WERI-Rb-1 (cell line): ENCODE data around the gene GPR143.

ENCODE experiments used
- DNase-seq: peaks from one replicate; pipeline ENCODE4 v3.0.0-alpha.2; 2020
- H3K27ac ChIP-seq: fragments of 250-450 bp; sonication (Bioruptor Pico); 2 replicates; pipeline ENCODE4 v1.5.1; 2020; ENCODE audit warnings: mild to moderate bottlenecking, moderate library complexity
- H3K27me3 ChIP-seq: fragments of 250-450 bp; sonication (Bioruptor Pico); 2 replicates; pipeline ENCODE4 v1.5.1; 2021; ENCODE audit warnings: mild to moderate bottlenecking, low read depth, moderate library complexity; ENCODE audit not compliant: insufficient read depth, severe bottlenecking
- H3K36me3 ChIP-seq: fragments of 250-450 bp; sonication (Bioruptor Pico); 2 replicates; pipeline ENCODE4 v1.5.1; 2020; ENCODE audit warnings: mild to moderate bottlenecking, moderate library complexity
- H3K4me3 ChIP-seq: 2 replicates; pipeline ENCODE4 v1.5.1; 2011; ENCODE audit warnings: low read depth, mild to moderate bottlenecking, control low read depth, low read length
- H3K9me3 ChIP-seq: fragments of 250-450 bp; sonication (Bioruptor Pico); 2 replicates; pipeline ENCODE4 v1.5.1; 2021; ENCODE audit warnings: mild to moderate bottlenecking, moderate library complexity; ENCODE audit not compliant: severe bottlenecking
- TF ChIP-seq, protein P1 (sequence below): IDR thresholded peaks from 2 replicates; pipeline ENCODE4 v1.5.1; 2011; ENCODE audit warnings: low read depth, mild to moderate bottlenecking, control low read depth, inconsistent platforms, low read length

The GPR143 gene

GRCh38 chrX:9746148-9746888, 19.3 kb downstream of the GPR143 start:
- H3K9me3 ChIP-seq: no peaks in the 10 kb centered on the region
- H3K4me3 ChIP-seq: no peak overlapping the region
- H3K36me3 ChIP-seq: no peaks in the 10 kb centered on the region
- H3K27me3 ChIP-seq: peaks cover 10% of the 10 kb centered on the region
- no peak for DNase-seq
- TF ChIP-seq, protein P1, sequence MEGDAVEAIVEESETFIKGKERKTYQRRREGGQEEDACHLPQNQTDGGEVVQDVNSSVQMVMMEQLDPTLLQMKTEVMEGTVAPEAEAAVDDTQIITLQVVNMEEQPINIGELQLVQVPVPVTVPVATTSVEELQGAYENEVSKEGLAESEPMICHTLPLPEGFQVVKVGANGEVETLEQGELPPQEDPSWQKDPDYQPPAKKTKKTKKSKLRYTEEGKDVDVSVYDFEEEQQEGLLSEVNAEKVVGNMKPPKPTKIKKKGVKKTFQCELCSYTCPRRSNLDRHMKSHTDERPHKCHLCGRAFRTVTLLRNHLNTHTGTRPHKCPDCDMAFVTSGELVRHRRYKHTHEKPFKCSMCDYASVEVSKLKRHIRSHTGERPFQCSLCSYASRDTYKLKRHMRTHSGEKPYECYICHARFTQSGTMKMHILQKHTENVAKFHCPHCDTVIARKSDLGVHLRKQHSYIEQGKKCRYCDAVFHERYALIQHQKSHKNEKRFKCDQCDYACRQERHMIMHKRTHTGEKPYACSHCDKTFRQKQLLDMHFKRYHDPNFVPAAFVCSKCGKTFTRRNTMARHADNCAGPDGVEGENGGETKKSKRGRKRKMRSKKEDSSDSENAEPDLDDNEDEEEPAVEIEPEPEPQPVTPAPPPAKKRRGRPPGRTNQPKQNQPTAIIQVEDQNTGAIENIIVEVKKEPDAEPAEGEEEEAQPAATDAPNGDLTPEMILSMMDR: no peak
- no peak overlapping the region for H3K27ac ChIP-seq

DNA sequence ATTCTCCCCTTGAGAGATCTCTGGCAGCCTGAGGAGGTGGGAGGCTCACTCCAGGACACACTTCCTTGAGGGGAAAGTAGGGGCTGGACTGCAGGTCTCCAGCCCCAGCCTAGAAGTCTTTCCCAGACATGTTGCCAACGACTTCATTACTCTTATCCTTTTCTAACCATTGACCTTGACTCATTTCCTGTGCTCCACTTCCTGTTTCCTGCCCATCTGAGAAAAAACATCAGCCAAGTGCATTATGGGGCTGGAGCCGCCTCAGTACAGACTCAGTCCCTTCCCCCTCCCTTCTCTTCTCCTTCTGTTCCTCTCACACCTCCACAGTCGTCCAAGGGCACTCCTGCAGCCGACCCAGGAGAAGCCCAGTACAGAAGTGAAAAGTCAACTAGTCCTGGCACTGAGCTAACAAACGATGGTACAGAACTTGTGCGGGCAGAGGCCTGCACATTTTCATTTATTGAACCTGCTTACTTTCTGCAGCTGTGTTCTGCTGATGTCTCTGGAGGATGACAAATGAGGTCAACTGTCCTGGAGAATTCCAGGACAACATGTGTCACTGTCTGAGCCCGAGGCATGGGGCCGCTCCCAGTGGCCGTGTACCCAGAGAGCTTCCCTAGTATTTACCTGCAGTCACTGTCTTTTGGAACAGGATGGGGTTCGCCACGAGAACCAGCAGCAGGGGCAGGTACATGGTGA, 20.1 kb downstream of the GPR143 start:
- Histone ChIP-seq H3K27ac (no peak overlapping the region), H3K27me3 (peaks cover 10% of the 10 kb centered on the region), H3K36me3 (no peaks in the 10 kb centered on the region), H3K9me3 (no peaks in the 10 kb centered on the region), H3K4me3 (no peak overlapping the region)
- no peak for DNase-seq
- TF ChIP-seq, protein P1: no peak

- Histone ChIP-seq H3K4me3 (no peak overlapping the region), H3K36me3 (no peaks in the 10 kb centered on the region), H3K9me3 (no peaks in the 10 kb centered on the region), H3K27ac (no peak overlapping the region), H3K27me3 (peaks cover 13% of the 10 kb centered on the region)
- TF ChIP-seq, protein P1: no peak
- DNase-seq: no peak
Observed at GRCh38 chrX:9739130-9739529, 26.5 kb downstream of the GPR143 start.

- TF ChIP-seq, protein P1: no peak
- Histone ChIP-seq H3K4me3 (no peak overlapping the region), H3K27ac (no peak overlapping the region), H3K36me3 (no peaks in the 10 kb centered on the region), H3K9me3 (no peaks in the 10 kb centered on the region), H3K27me3 (peaks cover 5% of the 10 kb centered on the region)
- no peak for DNase-seq
Observed at GRCh38 chrX:9738151-9738550, 27.5 kb downstream of the GPR143 start.

GRCh38 chrX:9737363-9737762, 28.3 kb downstream of the GPR143 start:
- Histone ChIP-seq H3K27ac (no peak overlapping the region), H3K27me3 (peaks cover 5% of the 10 kb centered on the region), H3K36me3 (no peaks in the 10 kb centered on the region), H3K9me3 (no peaks in the 10 kb centered on the region), H3K4me3 (no peak overlapping the region)
- no peak for DNase-seq
- TF ChIP-seq, protein P1: no peak

DNA sequence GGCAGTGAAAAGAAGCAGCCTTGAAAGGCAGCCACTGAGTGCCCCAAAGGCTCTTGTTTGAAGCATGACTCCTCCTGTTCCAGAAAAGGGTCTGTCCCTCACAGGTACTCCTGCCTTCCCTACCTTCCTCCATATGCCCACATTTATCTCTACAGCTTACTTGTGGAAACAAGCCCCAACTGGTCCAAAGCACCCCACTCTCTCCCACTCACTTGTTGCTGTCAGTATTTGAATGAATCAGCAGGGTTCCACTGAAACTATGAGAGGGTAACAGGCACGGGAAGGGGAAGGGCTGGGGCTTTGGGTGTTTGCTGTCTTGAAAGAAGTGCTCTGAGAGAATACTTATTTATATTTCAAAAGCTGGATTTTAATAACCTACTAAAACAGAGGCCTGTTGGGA, 34.9 kb downstream of the GPR143 start:
- no peaks in the 10 kb centered on the region for H3K27me3 ChIP-seq
- H3K27ac ChIP-seq: no peak overlapping the region
- H3K4me3 ChIP-seq: no peak overlapping the region
- TF ChIP-seq, protein P1: no peak
- H3K9me3 ChIP-seq: peaks cover 3% of the 10 kb centered on the region
- no peak for DNase-seq
- H3K36me3 ChIP-seq: no peaks in the 10 kb centered on the region
